ENCODE data around the gene FMO4.
A peak's percentile ranks its signal among the peaks of the same experiment; 100 is the strongest.
"Not testable (repeated sequence)": the region's sequence is repeated elsewhere in the genome, so short reads cannot be mapped to it uniquely, and the experiment has no call there.

Gene FMO4

GRCh38 chr1:171313835-171314320, at the start of gene FMO4:
Gene FMO4 (plus strand): TSS chr1:171314183. CDS start chr1:171319826, 5,643 bp downstream.
- DNase-seq (ENCODE audit: low read depth, low spot score) = peak; percentile 72

- DNase-seq (ENCODE audit: low read depth, low spot score) = no peak
Observed at GRCh38 chr1:171265686-171266085, 48.3 kb upstream of the FMO4 start.

GRCh38 chr1:171266930-171267329, 47.1 kb upstream of the FMO4 start:
- DNase-seq (ENCODE audit: low read depth, low spot score) = no peak

- no peak for DNase-seq (ENCODE audit: low read depth, low spot score)
Observed at GRCh38 chr1:171267391-171267790, 46.6 kb upstream of the FMO4 start.

- no peak for DNase-seq (ENCODE audit: low read depth, low spot score)
Observed at GRCh38 chr1:171270806-171271205, 43.2 kb upstream of the FMO4 start.

GRCh38 chr1:171277534-171277933, 36.4 kb upstream of the FMO4 start:
- DNase-seq (ENCODE audit: low read depth, low spot score) = no peak

- no peak for DNase-seq (ENCODE audit: low read depth, low spot score)
Observed at GRCh38 chr1:171279234-171279633, 34.7 kb upstream of the FMO4 start.

DNA sequence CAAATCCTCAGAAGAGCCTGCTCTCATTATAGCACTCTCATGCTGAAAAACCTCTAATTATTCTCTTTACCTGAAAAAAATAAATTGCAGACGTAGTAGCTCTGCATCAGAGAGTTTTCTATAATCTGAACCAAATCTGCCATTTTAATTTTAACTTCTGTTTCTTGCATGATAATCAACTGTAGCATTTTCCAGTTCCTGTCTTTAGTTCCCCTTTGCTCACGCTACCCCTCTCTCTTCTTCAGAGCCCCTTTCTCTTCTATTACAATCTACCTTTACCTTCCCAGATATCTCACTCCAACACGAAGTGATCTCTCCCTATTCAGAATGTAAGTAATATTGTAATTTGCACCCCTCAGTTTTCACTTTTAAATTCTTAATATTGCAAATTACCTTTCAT, 34.3 kb upstream of the FMO4 start:
- no peak for DNase-seq (ENCODE audit: low read depth, low spot score)

GRCh38 chr1:171280599-171280998, 33.4 kb upstream of the FMO4 start:
- no peak for DNase-seq (ENCODE audit: low read depth, low spot score)

GRCh38 chr1:171286032-171286705, 27.8 kb upstream of the FMO4 start:
- DNase-seq (ENCODE audit: low read depth, low spot score) = no peak

GRCh38 chr1:171290621-171291020, 23.4 kb upstream of the FMO4 start:
- DNase-seq (ENCODE audit: low read depth, low spot score) = no peak

- DNase-seq (ENCODE audit: low read depth, low spot score) = no peak
Observed at GRCh38 chr1:171292799-171293198, 21.2 kb upstream of the FMO4 start.

GRCh38 chr1:171295383-171295782, 18.6 kb upstream of the FMO4 start:
- DNase-seq (ENCODE audit: low read depth, low spot score) = not testable (repeated sequence)

- DNase-seq (ENCODE audit: low read depth, low spot score) = no peak
Observed at GRCh38 chr1:171295821-171296220, 18.2 kb upstream of the FMO4 start.

DNA sequence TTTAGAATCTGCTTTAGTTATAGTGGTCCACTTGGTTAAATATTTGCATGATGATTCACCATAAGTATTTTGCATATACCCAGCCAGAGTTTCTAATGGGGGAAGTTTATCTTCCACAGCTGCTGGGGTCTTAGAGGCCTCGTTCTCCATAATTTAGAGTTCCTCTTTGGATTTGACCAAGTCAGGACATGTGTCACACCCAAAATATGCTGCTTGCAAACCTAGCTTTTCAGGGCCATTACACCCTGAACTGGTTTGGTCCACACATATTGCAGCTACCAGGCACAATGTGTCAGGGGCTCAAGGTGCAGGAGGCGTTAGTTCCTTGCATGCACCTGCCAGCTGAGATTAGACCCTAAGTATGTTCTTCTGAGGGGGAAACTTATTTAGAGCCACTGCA, 17.1 kb upstream of the FMO4 start:
- no peak for DNase-seq (ENCODE audit: low read depth, low spot score)

GRCh38 chr1:171298696-171299095, 15.3 kb upstream of the FMO4 start:
- DNase-seq (ENCODE audit: low read depth, low spot score) = no peak

DNA sequence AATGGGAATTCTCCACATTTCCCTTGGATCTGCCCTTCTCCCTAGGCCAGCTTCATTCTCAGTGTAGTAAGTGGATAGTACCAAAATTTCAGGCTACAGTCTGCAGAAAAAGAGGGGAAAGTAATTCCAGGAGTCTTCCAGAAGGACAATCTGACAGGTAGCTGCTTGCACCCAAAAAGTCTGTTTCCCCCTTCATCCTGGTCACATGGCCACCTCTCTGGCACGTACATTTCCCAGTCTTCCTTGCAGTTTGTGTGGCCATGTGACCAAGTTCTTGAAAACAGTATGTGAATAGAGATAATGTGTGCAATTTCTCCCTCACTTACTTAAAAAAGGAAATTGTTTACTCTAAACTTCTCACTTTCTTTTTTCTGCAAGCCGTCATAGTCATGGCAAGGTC, 14.6 kb upstream of the FMO4 start:
- no peak for DNase-seq (ENCODE audit: low read depth, low spot score)

- DNase-seq (ENCODE audit: low read depth, low spot score) = no peak
Observed at GRCh38 chr1:171300401-171300800, 13.6 kb upstream of the FMO4 start.

- DNase-seq (ENCODE audit: low read depth, low spot score) = no peak
Observed at GRCh38 chr1:171310661-171311087, 3.3 kb upstream of the FMO4 start.

GRCh38 chr1:171311771-171312558, 2.0 kb upstream of the FMO4 start:
- no peak for DNase-seq (ENCODE audit: low read depth, low spot score)

- no peak for DNase-seq (ENCODE audit: low read depth, low spot score)
Observed at GRCh38 chr1:171313319-171313834, 606 bp upstream of the FMO4 start.

- no peak for DNase-seq (ENCODE audit: low read depth, low spot score)
Observed at GRCh38 chr1:171329251-171329650, 15.3 kb downstream of the FMO4 start.

Data from activated CD4-positive, CD25-positive, alpha-beta regulatory T cell treated with anti-CD3 and anti-CD28 coated beads, Interleukin-2, amount 50 U/mL, for 16 hours (primary cell).